Left ventricle myocardium inferior (tissue), 1 donor: ENCODE results near the gene NPC1. TPM values are rescaled to one million over a fixed set of nuclear protein-coding genes. Genes with fewer than 3 reads are reported as not detected.

Experiments
- DNase-seq: peaks from one replicate; pipeline ENCODE4 v3.0.0-alpha.2; 2020
- H3K27ac ChIP-seq: fragments of 200-600 bp; replicated peaks from 2 replicates; pipeline ENCODE4 v1.8.0; 2021
- H3K27me3 ChIP-seq: fragments of 200-600 bp; 2 replicates; pipeline ENCODE4 v1.8.0; 2021; ENCODE audit warnings: low read depth
- H3K36me3 ChIP-seq: fragments of 200-600 bp; 2 replicates; pipeline ENCODE4 v1.8.0; 2021
- H3K4me1 ChIP-seq: fragments of 200-600 bp; 2 replicates; pipeline ENCODE4 v1.8.0; 2021
- H3K4me3 ChIP-seq: fragments of 200-600 bp; 2 replicates; pipeline ENCODE4 v1.8.0; 2021; ENCODE audit warnings: mild to moderate bottlenecking, moderate library complexity
- H3K9me3 ChIP-seq: fragments of 200-600 bp; replicated peaks from 2 replicates; pipeline ENCODE4 v1.8.0; 2021
- intact Hi-C: fragments of 100-400 bp; cut with micrococcal nuclease; formaldehyde crosslinking; loops from one replicate; pipeline ENCODE4 v1.11.0; 2022
- total RNA-seq: library from RNA; stranded (reverse); fragmentation: NEBNext Ultra II Directional; extraction: Animal tissue kit (Norgen Biotek cat#: 25700); gene quantifications from one replicate; pipeline ENCODE4 v1.2.1, GENCODE V29; 2021
- TF ChIP-seq, protein P1 (sequence below): fragments of 200-600 bp; IDR thresholded peaks from 2 replicates; pipeline ENCODE4 v1.8.0; 2021; ENCODE audit warnings: antibody characterized with exemption, mild to moderate bottlenecking, borderline replicate concordance
- donor health status: DM: no; HTN: yes; CAD: no; lungs with severe emphysema.

NPC1 gene
- total RNA-seq, 1 donor from 2014 or later: 10.3 TPM

DNA sequence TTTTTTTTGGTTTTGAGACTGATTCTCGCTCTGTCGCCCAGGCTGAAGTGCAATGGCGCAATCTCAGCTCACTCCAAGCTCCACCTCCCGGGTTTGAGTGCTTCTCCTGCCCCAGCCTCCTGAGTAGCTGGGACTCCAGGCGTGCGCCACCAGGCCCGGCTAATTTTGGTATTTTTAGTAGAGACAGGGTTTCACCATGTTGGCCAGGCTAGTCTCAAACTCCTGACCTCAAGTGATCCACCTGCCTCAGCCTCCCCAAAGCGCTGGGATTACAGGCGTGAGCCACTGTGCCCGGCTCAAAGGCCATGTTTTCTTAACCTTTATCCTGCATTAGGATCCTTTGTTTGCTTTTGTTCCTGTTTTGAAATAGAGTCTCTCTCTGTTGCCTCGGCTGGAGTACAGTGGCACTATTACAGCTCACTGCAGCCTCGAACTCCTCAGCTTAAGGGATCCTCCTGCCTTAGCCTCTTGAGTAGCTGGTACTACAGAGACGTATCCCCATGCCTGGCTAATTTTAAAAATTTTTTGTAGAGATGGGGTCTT is 41.0 kb downstream of the NPC1 start:
- no peak for DNase-seq
- TF ChIP-seq, protein P1, sequence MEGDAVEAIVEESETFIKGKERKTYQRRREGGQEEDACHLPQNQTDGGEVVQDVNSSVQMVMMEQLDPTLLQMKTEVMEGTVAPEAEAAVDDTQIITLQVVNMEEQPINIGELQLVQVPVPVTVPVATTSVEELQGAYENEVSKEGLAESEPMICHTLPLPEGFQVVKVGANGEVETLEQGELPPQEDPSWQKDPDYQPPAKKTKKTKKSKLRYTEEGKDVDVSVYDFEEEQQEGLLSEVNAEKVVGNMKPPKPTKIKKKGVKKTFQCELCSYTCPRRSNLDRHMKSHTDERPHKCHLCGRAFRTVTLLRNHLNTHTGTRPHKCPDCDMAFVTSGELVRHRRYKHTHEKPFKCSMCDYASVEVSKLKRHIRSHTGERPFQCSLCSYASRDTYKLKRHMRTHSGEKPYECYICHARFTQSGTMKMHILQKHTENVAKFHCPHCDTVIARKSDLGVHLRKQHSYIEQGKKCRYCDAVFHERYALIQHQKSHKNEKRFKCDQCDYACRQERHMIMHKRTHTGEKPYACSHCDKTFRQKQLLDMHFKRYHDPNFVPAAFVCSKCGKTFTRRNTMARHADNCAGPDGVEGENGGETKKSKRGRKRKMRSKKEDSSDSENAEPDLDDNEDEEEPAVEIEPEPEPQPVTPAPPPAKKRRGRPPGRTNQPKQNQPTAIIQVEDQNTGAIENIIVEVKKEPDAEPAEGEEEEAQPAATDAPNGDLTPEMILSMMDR: no peak
- no peaks in the 10 kb centered on the region for H3K27me3 ChIP-seq
- H3K9me3 ChIP-seq: no peaks in the 10 kb centered on the region
- peaks cover 14% of the 10 kb centered on the region for H3K4me1 ChIP-seq
- intact Hi-C loops: no loop called here
- H3K4me3 ChIP-seq: no peak overlapping the region
- H3K27ac ChIP-seq: no peak overlapping the region
- peaks cover 90% of the 10 kb centered on the region for H3K36me3 ChIP-seq

DNA sequence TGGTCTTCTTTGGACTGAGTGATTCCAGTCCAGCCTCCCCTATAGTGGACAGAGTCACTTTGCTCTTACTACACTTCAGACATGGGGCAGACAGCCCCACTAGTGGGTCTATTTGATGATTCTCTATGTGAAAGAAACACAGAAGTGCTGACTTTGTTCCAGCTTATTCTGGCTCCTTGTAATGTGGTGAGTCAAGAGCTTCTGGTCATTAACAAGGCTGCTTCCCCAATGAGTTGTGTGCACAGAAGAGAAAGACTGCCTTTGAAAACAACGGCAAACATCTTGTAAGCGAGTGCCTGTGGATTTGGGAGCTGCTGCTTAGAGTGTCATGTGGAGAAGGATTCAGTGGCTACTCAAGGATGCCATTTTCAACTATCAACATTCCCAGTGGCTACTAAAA is 43.8 kb downstream of the NPC1 start:
- H3K36me3 ChIP-seq: peaks cover 99% of the 10 kb centered on the region
- peaks cover 14% of the 10 kb centered on the region for H3K4me1 ChIP-seq
- TF ChIP-seq, protein P1: no peak
- no peak overlapping the region for H3K4me3 ChIP-seq
- H3K9me3 ChIP-seq: no peaks in the 10 kb centered on the region
- intact Hi-C loops: no loop called here
- no peak overlapping the region for H3K27ac ChIP-seq
- no peaks in the 10 kb centered on the region for H3K27me3 ChIP-seq
- no peak for DNase-seq

DNA sequence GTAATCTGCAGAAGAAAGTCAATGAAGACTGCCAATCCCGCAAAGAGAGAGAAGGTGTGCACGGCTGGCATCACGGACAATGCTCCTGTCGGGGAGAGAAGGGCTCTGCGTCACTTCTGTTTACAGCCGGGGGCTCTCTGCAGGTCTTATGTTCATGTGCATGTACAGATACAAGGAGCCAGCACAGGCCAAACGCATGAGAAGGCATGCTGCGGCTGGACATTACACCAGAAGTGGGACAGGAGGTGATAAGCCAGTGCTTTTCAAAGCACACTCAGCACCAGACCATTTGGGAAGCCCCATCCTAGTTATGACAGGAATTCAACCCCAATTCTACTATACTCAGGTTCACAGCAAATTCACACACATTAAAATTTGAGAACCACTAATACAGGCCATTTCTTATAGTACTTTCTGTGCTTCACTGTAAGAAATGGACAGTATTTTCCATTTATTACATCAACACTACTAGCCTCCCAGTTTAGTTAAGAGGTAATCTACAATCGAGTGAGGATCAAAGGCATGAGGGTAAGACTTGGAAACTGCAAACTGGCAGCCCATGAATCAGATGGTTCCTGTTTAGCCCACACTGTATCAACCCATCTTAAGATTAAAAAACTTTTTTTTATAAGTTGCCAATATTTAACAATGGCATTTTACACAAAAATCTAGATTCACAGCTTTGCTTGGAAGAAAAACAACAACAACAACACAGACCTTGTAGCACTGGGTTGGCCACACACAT is 44.8 kb downstream of the NPC1 start:
- Histone ChIP-seq H3K27ac (no peak overlapping the region), H3K9me3 (no peaks in the 10 kb centered on the region), H3K4me3 (no peak overlapping the region), H3K4me1 (peaks cover 14% of the 10 kb centered on the region), H3K36me3 (peaks cover 99% of the 10 kb centered on the region), H3K27me3 (no peaks in the 10 kb centered on the region)
- intact Hi-C loops: no loop called here
- TF ChIP-seq, protein P1: no peak
- DNase-seq: no peak

DNA sequence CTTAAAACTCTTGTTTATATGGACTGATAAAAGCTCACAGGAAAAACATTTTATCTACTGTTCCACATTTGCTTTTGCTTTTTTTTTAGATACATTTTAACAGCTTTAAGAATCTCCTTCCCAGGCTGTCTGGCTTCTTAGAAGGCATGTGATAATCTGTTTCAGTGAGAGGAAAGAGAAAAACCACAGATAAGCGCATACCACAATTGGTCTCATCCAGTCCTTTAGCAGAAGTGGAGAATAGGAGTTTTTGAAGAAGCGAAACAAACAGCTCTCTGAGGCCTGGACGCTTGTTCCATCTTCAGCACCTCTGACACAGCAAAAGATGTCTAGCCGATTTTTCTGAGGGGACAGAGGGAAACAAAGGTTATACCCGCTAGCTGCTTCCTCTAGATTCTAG is 45.4 kb downstream of the NPC1 start:
- H3K36me3 ChIP-seq: peaks cover 99% of the 10 kb centered on the region
- H3K4me1 ChIP-seq: peaks cover 14% of the 10 kb centered on the region
- no peaks in the 10 kb centered on the region for H3K27me3 ChIP-seq
- intact Hi-C loops: no loop called here
- TF ChIP-seq, protein P1: no peak
- no peak for DNase-seq
- H3K9me3 ChIP-seq: no peaks in the 10 kb centered on the region
- H3K4me3 ChIP-seq: no peak overlapping the region
- no peak overlapping the region for H3K27ac ChIP-seq

DNA sequence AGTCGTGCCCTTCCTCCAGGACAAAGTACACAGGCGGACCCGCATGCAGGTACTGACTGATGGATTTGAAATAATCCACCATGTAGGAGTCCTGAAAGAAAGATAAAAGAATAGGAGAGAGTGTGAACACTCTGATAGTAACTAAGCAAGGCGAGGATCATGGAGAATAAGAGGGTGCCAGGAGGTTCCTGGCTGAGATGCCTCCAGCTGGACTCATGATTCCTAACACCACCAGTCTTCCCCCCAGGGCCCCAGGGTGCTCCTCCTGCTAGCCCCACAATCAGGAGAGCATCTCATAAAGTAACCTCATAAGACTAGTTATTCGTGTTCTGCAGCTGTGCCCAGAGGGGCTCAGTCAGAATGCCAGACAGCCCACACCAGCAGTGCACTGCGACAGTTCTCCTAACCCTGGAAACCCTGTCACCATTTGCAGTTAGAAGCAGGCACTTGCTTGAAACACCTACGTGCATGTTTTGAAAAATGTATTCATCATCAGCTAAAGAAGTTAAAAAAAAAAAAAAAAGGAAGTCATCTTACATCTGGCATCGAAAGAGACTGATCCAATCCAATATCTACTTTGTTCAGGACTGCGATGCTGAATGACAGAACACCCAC is 46.3 kb downstream of the NPC1 start:
- peaks cover 99% of the 10 kb centered on the region for H3K36me3 ChIP-seq
- no peak for DNase-seq
- intact Hi-C loops: no loop called here

More for the DNA sequence above, 46.3 kb downstream of the NPC1 start:
- peaks cover 14% of the 10 kb centered on the region for H3K4me1 ChIP-seq
- H3K4me3 ChIP-seq: no peak overlapping the region
- H3K9me3 ChIP-seq: no peaks in the 10 kb centered on the region
- TF ChIP-seq, protein P1: no peak
- no peak overlapping the region for H3K27ac ChIP-seq
- H3K27me3 ChIP-seq: no peaks in the 10 kb centered on the region
